ENCODE data around the gene CCDC88B.
"Not testable (repeated sequence)": the region's sequence is repeated elsewhere in the genome, so short reads cannot be mapped to it uniquely, and the experiment has no call there.

The CCDC88B gene

DNA sequence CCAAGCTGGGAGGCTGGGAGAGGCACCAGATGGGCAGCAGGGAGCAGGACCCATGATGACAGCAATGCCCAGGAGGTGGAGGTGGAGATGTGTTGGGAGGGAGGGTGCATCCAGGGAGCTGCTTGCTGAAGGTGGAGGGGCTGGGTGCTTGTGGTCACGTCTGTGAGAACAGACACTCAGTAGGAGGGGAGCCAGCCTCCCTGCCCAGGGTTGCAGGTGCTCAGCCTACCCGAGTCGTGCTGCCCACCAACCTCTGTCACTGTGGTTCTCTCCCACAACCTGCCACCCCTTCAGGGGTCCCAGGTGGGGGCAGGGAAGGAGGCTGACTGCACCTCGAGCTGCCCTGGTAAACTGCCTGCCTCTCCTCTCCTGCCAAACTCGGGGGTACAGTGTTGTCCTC, 16.6 kb upstream of the CCDC88B start:
- DNase-seq (ENCODE audit: low read depth): no peak

DNA sequence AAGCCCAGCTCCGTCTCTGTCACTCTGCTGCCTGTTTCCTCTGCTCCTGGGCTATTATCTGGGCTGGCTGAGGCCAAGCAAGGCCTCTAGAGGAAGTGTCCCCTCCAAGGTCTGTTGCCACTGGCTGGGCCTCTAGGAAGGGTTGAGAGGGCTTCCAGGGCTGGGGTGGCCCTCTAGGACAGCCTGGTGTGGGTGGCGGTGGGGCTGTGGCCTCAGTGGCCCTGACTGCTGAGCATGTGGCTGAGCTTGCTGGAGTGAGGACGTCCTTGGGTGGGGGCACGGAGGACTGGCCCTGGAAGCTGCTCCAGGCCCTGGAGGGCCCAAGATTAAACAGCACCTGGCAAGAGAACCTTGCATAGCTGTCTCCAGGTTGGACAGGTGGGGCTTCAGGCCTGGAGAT, 16.0 kb upstream of the CCDC88B start:
- not testable (repeated sequence) for DNase-seq (ENCODE audit: low read depth)

DNA sequence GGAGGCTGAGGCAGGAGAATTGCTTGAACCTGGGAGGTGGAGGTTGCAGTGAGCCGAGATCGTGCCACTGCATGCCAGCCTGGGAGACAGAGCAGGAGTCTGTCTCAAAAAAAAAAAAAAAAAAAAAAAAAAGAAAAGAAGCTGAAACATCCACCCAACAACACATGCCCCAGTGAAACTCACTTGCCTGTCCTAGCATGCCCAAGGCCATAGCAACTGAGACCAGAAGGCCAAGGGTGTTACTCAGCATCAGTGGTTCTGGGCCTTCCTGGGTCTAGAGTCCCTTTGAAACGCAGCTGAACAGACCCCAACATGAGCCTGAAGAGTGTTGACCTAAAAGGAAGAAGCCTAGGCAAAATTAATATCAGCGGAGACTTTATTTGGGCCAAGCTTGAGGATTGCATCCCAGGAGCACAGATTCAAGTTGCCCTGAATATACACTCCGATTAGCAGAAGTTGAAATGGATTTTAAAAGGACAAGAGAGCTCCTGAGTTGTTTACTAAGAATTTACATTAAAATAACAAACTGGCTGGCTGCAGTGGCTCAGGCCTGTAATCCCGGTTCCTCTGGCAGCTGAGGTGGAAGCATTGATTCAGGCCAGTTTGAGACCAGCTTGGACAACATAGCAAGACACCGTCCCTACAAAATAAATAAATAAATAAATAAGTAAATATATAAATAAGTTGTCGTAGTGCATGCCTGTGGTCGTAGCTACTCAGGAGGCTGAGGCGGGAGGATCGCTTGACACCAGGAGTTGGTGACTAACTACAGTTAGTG, 15.1 kb upstream of the CCDC88B start:
- no peak for DNase-seq (ENCODE audit: low read depth)

DNA sequence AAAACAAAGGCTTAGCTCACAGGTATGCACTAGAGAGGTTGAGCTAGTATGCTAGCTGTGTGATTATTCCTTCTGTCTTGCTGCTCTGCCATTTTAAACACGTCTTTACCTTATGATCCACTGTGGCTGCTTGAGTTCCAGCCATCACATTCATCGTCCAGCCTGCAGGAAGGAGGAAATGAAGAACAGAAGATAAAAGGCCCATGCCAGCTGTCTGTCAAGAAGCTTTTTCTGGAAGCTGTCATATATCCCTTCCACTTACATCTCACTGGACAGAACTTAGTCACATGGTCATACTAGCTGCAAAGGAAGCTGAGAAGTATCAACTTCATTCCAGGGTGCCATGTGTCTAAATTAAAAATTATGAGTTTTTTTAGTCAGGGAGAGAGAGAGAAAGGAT, 12.6 kb upstream of the CCDC88B start:
- no peak for DNase-seq (ENCODE audit: low read depth)

DNA sequence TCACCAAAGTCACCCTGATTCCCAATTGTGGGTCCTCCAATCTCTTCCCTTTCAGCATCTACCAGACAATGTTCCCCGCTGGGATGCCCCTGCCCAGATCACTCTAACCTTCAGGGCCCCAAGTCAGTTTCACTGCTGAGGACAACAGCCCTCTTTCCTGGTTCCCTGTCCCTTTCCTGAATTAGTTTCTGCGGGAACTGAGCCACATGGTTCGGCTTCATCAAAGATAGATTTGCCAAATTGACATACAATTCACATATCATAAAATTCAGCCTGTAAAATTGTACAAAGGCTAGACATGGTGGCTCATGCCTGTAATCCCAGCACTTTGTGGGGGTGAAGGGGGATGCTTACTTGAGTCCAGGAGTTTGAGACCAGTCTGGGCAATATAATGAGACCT, 12.0 kb upstream of the CCDC88B start:
- DNase-seq (ENCODE audit: low read depth): no peak

DNA sequence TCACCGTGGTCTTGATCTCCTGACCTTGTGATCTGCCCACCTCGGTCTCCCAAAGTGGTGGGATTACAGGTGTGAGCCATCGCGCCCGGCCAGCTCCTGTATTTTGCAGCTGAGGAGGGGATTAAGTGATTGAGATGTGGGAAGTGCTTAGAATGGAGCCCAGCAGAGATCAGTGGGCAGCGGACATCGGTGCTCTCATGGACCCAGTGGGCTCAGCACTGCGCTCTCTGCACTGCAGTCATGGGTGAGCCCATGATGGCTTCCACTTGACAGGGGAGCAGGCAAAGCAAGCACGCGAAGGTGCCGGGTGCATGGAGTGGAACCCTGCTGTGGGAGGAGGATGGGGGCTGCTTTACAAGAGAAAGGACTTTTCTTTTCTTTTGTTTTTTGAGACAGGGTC, 9.1 kb upstream of the CCDC88B start:
- DNase-seq (ENCODE audit: low read depth): no peak

DNA sequence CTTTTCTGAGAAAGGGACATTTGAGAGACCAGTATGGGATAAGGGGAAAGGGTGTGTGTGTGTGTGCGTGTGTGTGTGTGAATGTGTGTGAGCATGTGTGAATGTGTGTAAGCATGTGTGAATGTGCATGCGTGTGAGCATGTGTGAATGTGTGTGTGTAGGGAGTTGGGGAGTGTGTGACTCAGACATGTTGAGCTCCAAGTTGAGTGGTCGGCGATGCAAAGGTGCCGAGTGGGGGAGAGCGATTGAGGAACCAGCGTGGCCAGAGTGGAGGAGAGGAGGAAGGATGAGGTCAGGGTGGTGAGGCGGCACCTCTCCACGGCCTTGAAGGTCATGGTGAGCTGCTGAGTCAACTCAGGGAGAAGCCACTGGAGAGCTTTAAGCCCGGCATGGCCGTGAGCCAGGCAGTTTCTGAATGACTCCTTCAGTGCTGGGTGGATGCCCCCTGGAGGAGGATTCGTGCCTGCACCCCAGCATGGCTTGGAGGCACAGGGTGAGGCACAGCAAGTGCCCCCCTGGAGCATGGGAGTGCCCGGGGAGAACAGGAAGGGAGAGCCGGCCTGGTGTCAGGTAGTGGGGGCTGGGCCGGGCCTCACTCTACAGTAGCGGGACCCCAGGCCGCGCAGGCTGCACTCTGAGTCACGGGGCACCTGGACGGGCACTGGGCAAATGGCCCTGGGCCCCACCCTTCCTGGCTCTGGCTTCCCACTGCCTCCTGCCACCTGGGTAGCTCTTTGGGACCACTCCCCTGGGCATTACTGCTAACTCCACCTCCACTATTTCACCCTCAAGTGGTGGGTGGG, 8.2 kb upstream of the CCDC88B start:
- DNase-seq (ENCODE audit: low read depth): peak; percentile 80

DNA sequence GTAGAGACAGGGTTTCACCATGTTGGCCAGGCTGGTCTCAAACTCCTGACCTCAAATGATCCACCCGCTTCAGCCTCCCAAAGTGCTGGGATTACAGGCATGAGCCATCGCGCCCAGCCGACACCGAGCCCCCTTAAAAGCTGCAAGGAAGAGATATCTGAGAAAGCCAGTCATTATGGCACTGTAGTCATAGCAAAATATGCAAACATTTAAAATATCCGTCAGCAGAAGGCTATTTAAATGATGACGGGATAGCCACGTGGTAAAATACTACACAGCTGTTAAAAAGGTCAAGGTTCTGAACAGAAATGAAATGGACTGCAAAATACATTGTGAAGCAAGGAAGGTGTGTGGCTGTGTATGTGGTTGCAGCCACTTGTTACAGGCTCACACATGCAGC, 6.4 kb upstream of the CCDC88B start:
- DNase-seq (ENCODE audit: low read depth): no peak

DNA sequence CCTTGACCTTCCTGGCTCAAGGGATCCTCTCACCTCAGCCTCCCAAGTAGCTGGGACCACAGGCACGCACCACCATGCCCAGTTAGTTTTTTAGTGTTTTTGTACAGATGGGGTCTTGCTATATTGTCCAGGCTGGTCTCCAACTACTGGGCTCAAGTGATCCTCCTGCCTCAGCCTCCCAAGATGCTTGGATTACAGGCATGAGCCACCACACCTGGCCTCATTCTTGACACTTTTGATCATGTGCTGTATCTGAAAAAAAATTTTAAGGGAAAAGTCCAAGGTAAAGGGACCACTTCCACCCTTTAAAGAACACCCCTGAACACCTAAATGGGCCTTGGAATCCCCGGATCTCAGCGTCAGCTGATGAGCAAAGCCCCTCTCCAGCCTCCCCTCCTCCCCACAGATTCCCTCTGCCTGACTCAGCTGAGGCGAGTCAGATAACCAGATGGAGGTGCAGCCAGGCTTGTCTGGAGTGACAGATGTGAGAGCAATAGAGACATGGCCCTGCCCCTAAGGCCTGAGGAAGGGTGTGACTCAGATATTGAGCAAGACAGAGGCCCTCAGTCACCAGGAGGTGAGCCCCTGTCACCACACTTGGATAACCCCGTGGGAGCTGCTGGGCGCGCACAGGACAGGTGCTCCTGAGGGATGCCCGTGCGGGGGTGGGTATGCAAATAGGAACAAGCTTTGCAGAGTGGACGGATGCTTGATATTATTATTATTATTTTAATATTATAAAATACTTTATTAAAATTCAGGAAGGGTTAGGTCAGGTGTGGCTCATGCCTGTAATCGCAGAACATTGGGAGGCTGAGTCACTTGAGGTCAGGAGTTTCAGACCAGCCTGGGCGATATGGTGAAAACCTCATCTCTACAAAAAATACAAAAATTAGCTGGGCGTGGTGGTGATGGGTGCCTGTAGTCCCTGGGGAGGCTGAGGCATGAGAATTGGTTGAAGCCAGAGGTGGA, 5.0 kb upstream of the CCDC88B start:
- DNase-seq (ENCODE audit: low read depth): peak; percentile 47

DNA sequence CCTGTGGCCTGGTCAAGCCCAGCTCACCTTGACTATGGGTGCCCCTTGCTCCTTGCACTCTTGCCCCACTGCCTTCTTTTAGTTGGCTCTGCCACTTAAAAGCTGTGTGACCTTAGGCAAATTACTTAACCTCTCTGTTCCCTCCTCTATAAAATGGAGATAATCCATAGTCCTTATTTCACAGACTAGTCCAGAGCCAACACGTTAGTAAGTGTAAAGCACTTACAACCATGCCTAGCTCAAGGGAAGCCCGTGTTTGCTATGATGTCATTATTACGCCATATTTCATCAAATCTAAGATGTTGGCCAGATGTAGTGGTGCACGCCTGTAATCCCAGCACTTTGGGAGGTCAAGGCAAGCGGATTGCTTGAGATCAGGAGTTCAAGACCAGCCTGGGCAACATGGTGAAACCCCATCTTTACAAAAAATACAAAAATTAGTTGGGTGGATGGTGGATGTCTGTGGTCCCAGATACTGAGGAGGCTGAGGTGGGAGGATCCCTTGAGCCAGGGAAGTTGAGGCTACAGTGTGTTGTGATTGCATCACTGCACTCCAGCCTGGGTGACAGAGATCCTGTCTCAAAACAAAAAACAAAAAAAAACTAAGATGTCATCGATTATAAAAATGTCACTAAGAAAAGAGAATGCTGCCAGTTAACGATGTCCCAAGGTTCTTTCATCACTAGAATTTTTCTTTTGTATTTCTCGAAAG, 2.3 kb upstream of the CCDC88B start:
- DNase-seq (ENCODE audit: low read depth): no peak

DNA sequence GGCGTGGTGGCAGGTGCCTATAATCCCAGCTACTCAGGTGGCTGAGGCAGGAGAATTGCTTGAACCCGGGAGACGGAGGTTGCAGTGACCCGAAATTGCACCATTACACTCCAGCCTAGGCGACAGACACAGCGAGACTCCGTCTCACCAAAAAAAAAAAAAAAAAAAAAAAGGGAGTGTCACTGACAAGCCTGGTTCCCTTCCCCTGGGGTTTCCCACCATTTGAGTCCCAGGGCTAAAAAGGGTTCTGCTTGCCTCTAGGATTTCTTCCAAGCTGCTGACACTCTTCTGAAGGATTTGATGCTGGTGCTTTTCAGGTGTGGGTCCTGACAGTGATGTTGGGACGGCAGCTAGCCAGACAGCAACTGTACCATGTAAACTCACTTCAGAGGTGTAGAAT, 1.3 kb upstream of the CCDC88B start:
- no peak for DNase-seq (ENCODE audit: low read depth)

DNA sequence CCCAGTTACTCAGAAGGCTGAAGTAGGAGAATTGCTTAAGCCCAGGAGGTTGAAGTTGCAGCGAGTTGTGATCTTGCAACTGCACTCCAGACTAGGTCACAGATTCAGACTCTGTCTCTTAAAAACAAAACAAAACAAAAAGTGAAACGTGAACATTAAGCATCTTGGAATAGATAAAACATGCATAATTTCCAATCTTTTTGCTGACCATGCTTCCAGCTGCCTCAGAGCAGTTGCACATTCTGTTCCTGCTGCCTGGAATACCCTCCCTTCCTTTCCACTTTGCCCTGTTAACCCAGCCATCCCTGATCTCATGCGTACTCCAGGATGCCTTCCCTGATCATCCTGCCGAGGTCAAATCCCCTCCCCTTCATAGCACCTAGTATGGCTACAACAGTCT, 718 bp upstream of the CCDC88B start:
- no peak for DNase-seq (ENCODE audit: low read depth)

DNA sequence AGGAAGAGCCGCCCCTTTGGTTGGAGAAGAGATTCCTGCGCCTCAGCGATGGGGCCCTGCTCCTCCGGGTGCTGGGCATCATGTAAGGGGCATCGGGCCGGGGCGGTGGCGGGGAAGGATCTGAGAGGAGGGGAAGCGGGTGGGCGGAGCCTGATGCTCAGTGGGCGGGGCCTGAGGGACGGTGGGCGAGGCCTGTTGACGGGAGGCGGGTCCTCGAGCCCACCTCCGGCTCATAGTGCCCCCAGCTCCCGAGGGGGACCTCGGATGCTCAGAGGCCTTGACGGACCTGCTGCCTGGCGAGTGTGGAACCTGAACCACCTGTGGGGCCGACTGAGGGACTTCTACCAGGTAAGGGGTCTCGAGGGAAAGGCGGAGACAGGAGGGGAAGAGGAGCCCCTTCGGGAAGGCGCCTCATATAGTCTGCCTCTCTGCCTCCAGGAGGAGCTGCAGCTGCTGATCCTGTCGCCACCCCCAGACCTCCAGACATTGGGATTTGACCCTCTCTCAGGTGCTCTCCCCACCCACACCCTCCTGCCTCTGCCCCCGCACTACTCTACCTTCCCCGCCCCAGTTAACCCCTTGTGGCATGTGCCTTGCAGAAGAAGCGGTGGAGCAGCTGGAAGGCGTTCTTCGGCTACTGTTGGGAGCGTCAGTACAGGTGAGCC, 799 bp downstream of the CCDC88B start:
- DNase-seq (ENCODE audit: low read depth): no peak

DNA sequence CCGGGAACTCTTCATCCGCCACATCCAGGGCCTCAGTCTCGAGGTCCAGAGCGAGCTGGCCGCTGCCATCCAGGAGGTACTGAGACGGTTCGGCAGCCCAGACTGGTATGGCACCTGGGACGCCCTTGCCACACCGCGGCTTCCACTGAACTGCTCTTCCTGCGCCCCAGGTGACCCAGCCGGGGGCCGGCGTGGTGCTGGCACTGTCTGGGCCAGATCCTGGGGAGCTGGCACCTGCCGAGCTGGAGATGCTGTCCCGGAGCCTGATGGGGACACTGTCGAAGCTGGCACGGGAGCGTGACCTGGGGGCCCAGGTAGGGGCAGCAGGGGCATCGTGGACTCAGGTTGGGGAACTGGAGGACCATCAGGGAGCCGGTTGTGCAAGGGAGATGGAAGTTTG, 1.4 kb downstream of the CCDC88B start:
- no peak for DNase-seq (ENCODE audit: low read depth)

DNA sequence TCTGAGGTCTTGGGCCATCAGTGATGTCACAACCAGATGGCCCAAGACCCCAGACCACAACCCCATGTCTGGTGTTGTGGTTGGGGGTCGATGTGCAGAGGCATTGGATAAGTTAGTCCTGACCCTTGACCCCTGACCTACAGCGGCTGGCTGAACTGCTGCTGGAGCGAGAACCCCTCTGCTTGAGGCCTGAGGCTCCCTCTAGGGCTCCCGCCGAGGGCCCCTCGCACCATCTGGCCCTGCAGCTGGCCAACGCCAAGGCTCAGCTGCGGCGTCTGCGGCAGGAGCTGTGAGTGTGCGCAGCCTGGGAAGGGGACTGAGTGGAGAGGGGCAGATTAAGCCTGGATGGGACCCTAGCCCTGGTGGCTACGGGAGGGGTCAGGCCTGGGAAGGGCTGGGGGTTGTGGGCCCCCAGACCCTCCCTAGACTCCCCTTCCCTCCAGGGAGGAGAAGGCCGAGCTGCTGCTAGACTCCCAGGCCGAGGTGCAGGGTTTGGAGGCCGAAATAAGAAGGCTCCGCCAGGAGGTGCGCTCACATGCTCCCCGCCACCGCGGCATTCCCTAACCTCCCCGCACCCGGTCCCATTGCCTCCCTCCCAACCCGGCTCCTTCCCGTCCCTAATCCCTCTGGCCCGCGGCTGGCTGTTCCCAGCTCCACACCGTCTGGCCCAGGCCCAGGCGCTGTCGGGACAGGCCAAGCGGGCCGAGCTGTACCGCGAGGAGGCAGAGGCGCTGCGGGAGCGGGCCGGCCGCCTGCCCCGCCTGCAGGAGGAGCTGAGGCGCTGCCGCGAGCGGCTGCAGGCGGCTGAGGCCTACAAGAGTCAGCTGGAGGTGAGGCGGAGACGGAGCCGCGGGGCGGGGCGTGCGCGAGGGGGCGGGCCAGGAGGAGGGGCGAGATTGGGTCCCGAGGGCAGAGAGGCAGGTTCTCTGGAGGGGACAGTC, 2.1 kb downstream of the CCDC88B start:
- DNase-seq (ENCODE audit: low read depth): peak; percentile 68

DNA sequence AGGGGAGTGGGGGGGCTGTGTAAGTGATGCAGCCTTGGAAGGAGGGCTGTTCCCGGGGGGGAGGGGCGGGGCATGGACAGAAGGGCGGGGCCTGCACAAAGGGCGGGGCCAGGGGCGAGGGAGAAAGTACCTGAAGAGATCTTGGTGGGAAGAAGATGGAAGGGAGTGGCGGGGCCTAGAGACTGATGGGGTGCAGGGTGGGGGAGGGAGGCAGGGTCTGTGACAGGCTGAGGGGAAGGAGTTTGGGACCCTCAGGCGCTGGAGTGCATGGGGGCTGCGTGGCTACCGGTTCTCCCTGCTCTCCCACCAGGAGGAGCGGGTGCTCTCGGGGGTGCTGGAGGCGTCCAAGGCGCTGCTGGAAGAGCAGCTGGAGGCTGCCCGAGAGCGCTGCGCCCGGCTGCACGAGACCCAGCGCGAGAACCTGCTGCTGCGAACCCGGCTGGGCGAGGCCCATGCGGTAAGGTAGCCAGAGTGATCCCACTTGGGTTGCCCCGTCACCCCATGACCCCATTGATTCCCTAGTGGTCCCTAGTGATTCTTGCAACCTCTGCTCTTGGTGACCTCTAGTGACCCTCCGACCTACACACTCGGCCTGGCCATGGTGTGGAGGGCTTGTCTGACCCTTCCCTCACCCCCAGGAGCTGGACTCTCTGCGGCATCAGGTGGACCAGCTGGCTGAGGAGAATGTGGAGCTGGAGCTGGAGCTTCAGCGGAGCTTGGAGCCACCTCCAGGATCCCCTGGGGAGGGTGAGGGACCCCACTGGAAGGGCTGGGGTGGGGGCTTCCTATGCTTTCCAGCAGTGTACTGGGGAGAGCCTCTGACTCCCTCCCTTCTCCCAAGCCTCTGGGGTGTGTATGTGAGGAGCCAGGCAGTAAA, 3.1 kb downstream of the CCDC88B start:
- DNase-seq (ENCODE audit: low read depth): no peak

DNA sequence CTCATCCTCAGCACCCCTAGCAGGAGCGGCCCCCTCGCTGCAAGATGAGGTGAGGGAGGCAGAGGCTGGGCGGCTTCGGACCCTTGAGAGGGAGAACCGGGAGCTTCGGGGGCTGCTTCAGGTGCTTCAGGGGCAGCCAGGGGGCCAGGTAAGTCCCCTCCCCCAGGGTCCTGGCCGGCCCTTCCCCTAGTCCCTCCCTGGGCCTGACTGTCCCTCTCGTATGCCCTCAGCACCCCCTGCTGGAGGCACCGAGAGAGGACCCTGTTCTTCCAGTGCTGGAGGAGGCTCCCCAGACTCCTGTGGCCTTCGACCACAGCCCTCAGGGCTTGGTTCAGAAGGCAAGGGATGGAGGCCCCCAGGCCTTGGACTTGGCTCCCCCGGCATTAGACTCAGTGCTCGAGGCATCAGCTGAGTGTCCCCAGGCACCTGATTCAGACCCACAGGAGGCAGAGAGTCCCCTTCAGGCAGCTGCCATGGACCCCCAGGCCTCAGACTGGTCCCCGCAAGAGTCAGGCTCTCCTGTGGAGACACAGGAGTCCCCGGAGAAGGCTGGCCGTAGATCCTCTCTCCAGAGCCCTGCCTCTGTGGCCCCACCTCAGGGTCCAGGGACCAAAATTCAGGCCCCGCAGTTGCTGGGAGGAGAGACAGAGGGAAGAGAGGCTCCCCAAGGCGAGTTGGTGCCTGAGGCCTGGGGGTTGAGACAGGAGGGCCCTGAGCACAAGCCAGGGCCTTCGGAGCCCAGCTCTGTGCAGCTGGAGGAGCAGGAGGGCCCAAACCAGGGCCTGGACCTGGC, 4.0 kb downstream of the CCDC88B start:
- DNase-seq (ENCODE audit: low read depth): no peak

DNA sequence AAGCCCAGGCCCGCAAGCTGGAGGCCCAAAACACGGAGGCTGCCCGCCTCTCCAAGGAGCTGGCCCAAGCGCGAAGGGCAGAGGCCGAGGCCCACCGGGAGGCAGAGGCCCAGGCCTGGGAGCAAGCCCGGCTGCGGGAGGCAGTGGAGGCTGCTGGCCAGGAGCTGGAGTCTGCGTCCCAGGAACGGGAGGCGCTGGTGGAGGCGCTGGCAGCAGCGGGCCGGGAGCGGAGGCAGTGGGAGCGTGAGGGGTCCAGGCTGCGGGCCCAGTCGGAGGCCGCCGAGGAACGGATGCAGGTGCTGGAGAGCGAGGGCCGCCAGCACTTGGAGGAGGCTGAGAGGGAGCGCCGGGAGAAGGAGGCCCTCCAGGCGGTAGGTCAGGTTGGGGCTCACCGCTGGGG, 4.8 kb downstream of the CCDC88B start:
- DNase-seq (ENCODE audit: low read depth): no peak
